ENCODE data around the gene MMP24OS. TPM values are rescaled to one million over a fixed set of nuclear protein-coding genes. Genes with fewer than 3 reads are reported as not detected.

MMP24OS gene
- total RNA-seq, 1 experiment from 2014 or later, result 59.6 TPM

DNA sequence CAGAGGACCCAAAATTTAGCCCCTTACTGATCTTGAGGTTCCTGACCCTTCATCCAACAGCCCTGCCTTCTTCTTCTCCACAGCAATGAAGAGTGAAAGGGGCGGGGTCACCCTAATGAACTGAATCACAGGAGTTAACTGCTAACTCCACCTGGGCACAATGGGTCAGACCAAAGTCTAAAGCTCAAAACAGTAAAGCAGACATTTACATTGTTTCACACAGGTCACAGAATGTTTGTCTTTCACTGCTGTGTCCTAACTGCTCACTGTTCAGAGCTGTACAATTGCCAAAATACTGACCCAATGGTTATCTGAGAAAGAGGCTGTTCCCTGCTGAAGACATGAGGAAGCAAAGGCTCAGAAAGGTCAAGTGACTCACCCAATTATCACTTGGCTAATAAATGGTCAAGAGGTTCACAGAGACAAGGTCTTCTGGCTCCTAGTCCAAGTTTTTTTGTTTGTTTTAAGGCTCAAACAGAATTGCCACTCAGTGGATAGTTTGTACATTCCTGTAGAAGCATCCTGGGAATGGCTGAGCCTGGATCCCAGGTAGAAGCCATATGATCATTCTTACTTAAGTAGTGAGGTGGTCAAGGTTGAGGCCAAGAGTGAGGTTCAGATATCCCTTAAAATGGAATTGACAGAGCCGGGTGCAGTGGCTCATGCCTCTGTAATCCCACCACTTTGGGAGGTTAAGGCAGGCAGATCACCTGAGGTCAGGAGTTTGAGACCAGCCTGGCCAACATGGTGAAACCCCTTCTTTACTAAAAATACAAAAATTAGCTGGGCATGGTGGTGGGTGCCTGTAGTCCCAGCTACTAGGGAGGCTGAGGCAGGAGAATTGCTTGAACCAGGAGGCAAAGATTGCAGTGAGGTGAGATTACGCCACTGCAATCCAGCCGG is 49.4 kb upstream of the MMP24OS start:
- Histone ChIP-seq H3K4me1 (ENCODE audit: control insufficient read depth in 1 of 2, insufficient read depth in 2 of 2, low read length in 2 of 2) (peaks cover 47 to 68% of the 10 kb centered on the region in 2 experiments), H3K27me3 (ENCODE audit: insufficient read depth, low read length) (no peaks in the 10 kb centered on the region), H4K20me1 (ENCODE audit: insufficient read depth) (no peaks in the 10 kb centered on the region), H3K36me3 (ENCODE audit: control insufficient read depth in 1 of 2, insufficient read depth in 2 of 2, low read length in 2 of 2) (no peaks in the 10 kb centered on the region), H3K9me2 (ENCODE audit: insufficient read depth) (no peaks in the 10 kb centered on the region), H3K4me3 (replicated peaks in 1 of 2; ENCODE audit: low read depth in 1 of 2, low read length in 2 of 2) (peak overlapping the region in 1 of 2 experiments; percentile 17; a peak in 2 of 4 replicates), H3K79me2 (ENCODE audit: insufficient read depth, low read length) (no peaks in the 10 kb centered on the region), H3K4me2 (ENCODE audit: low read length) (peak overlapping the region; percentile 64), H3K27ac (ENCODE audit: low read depth, low read length) (peak overlapping the region; percentile 63), H3K9ac (ENCODE audit: low read length) (peak overlapping the region; percentile 38), H2AFZ (ENCODE audit: low read depth, low read length, poor library complexity, severe bottlenecking) (no peak overlapping the region), H3K9me3 (ENCODE audit: control insufficient read depth in 1 of 2, insufficient read depth in 1 of 2, low read depth in 1 of 2, low read length in 2 of 2) (no peaks in the 10 kb centered on the region)
- POLR2A ChIA-PET, result no interaction called here
- ATAC-seq, result peak; percentile 66
- 0 out of 2 replicates have a peak, but pooled peaks have one; percentile 33 for TF ChIP-seq SRF (IDR thresholded peaks at IDR 0.05; ENCODE audit: low read depth)
- TF ChIP-seq RAD21 (IDR thresholded peaks at IDR 0.05; ENCODE audit: low read depth), result no peak
- peak; percentile 39; the same call in 1 of the 2 replicates for TF ChIP-seq CEBPB (IDR thresholded peaks at IDR 0.05; ENCODE audit: low read depth)
- TF ChIP-seq SIN3A (IDR thresholded peaks at IDR 0.05; ENCODE audit: low read depth), result no peak
- TF ChIP-seq, protein P1, sequence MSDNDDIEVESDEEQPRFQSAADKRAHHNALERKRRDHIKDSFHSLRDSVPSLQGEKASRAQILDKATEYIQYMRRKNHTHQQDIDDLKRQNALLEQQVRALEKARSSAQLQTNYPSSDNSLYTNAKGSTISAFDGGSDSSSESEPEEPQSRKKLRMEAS (IDR thresholded peaks at IDR 0.05), result 0 out of 2 replicates have a peak, but pooled peaks have one; percentile 37
- no peak for TF ChIP-seq POLR2A (IDR thresholded peaks at IDR 0.05; ENCODE audit: borderline replicate concordance, extremely low read depth, insufficient read depth, insufficient read length)
- TF ChIP-seq SP1 (IDR thresholded peaks at IDR 0.05; ENCODE audit: low read depth), result peak; percentile 71
- TF ChIP-seq CBX3 (IDR thresholded peaks at IDR 0.05; ENCODE audit: low read depth), result peak; percentile 53; the same call in 1 of the 2 replicates
- TF ChIP-seq EGR1 (IDR thresholded peaks at IDR 0.05; ENCODE audit: low read depth), result no peak
- TF ChIP-seq TCF7L2 (IDR thresholded peaks at IDR 0.05; ENCODE audit: borderline replicate concordance, extremely low read depth, insufficient read depth, insufficient read length), result no peak
- peak; percentile 25; the same call in 1 of the 2 replicates for TF ChIP-seq POLR2AphosphoS5 (IDR thresholded peaks at IDR 0.05; ENCODE audit: low read depth, low read length)
- TF ChIP-seq FOSL1 (IDR thresholded peaks at IDR 0.05; ENCODE audit: low read depth), result peak; percentile 68
- TF ChIP-seq YY1 (IDR thresholded peaks at IDR 0.05; ENCODE audit: extremely low read depth, insufficient replicate concordance, low read depth, low read length), result no peak
- TF ChIP-seq JUND (IDR thresholded peaks at IDR 0.05), result peak; percentile 75
- TF ChIP-seq, protein P2, sequence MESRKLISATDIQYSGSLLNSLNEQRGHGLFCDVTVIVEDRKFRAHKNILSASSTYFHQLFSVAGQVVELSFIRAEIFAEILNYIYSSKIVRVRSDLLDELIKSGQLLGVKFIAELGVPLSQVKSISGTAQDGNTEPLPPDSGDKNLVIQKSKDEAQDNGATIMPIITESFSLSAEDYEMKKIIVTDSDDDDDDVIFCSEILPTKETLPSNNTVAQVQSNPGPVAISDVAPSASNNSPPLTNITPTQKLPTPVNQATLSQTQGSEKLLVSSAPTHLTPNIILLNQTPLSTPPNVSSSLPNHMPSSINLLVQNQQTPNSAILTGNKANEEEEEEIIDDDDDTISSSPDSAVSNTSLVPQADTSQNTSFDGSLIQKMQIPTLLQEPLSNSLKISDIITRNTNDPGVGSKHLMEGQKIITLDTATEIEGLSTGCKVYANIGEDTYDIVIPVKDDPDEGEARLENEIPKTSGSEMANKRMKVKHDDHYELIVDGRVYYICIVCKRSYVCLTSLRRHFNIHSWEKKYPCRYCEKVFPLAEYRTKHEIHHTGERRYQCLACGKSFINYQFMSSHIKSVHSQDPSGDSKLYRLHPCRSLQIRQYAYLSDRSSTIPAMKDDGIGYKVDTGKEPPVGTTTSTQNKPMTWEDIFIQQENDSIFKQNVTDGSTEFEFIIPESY (IDR thresholded peaks at IDR 0.05; ENCODE audit: extremely low read depth, insufficient replicate concordance, low read length), result no peak
- TF ChIP-seq ZNF274 (IDR thresholded peaks at IDR 0.05; ENCODE audit: low read depth, low read length), result no peak
- intact Hi-C loops (cut with micrococcal nuclease), result no loop called here
- DNase-seq (ENCODE audit: low read depth, low spot score), result no peak
- RAD21 ChIA-PET (ENCODE audit: low non-redundant PET in 1 of 2, low total read pairs in 2 of 2, uncharacterized antibody in 2 of 2, unreplicated experiment in 2 of 2), result interaction anchor here in 1 of 2 experiments (4.3 kb wide), 1 partner anchor 22 kb away, joined by 26 read pairs; no protein-coding TSS in a partner anchor
- CTCF ChIA-PET, result interaction anchor here (1.5 kb wide), 1 partner anchor 22 kb away, joined by 3 read pairs; no protein-coding TSS in a partner anchor
- BruUV-seq (replicated peaks), result no TSS peak

All from HCT116 (cell line).